Thoracic aorta (tissue), 2 donors: ENCODE results near the gene GALNT5. TPM values are rescaled to one million over a fixed set of nuclear protein-coding genes. Genes with fewer than 3 reads are reported as not detected.

Source experiments
- ATAC-seq: fragments of 150-250 bp; one replicate; pipeline ENCODE4 v1.8.0; 2017; ENCODE audit warnings: low read depth; ENCODE audit not compliant: insufficient number of reproducible peaks, low FRiP score
- DNase-seq: peaks from one replicate; pipeline ENCODE4 v3.0.0-alpha.2; 2020; ENCODE audit warnings: low spot score
- H3K27ac ChIP-seq, 2 donors: fragments of 200-600 bp; sonication (generic); 1 replicate in 1 of 2; 2 replicates in 1 of 2; pipeline ENCODE4 v1.5.1; 2016; ENCODE audit warnings: mild to moderate bottlenecking in 2 of 2, moderate library complexity in 2 of 2
- H3K27me3 ChIP-seq: fragments of 200-600 bp; sonication (generic); replicated peaks from 2 replicates; pipeline ENCODE4 v1.6.0; 2016; ENCODE audit warnings: mild to moderate bottlenecking; ENCODE audit not compliant: insufficient read depth
- H3K36me3 ChIP-seq: fragments of 200-600 bp; sonication (generic); one replicate; pipeline ENCODE4 v1.5.1; 2016
- H3K4me1 ChIP-seq, 2 donors: fragments of 200-600 bp; sonication (generic); 1 replicate in 1 of 2; 2 replicates in 1 of 2; pipeline versions ENCODE4 v1.5.1 to v1.6.0; 2016; ENCODE audit warnings: low read depth in 2 of 2, mild to moderate bottlenecking in 1 of 2; ENCODE audit not compliant: control insufficient read depth in 1 of 2
- H3K4me3 ChIP-seq: fragments of 200-600 bp; sonication (generic); 2 replicates; pipeline ENCODE4 v1.5.1; 2016; ENCODE audit warnings: mild to moderate bottlenecking
- H3K9me3 ChIP-seq: fragments of 200-600 bp; sonication (generic); 2 replicates; pipeline ENCODE4 v1.5.1; 2016
- total RNA-seq, 2 donors: library from RNA; depleted of rRNA; stranded (reverse); fragments of >200 nt; gene quantifications; one replicate each; pipeline versions ENCODE4 v1.1.0 to v1.2.3, GENCODE V29; 2016
- TF ChIP-seq, protein P1 (sequence below): fragments of 200-600 bp; sonication (generic); IDR thresholded peaks from one replicate; pipeline ENCODE4 v1.5.1; 2019; ENCODE audit warnings: antibody characterized with exemption

GALNT5 gene
- total RNA-seq, 2 donors from 2014 or later = 3.4 to 3.7 TPM

- Histone ChIP-seq H3K36me3 (no peaks in the 10 kb centered on the region), H3K27ac (no peak overlapping the region), H3K27me3 (no peaks in the 10 kb centered on the region), H3K4me3 (no peak overlapping the region), H3K9me3 (no peaks in the 10 kb centered on the region), H3K4me1 (peaks cover 10 to 11% of the 10 kb centered on the region in 2 donors)
- TF ChIP-seq, protein P1, sequence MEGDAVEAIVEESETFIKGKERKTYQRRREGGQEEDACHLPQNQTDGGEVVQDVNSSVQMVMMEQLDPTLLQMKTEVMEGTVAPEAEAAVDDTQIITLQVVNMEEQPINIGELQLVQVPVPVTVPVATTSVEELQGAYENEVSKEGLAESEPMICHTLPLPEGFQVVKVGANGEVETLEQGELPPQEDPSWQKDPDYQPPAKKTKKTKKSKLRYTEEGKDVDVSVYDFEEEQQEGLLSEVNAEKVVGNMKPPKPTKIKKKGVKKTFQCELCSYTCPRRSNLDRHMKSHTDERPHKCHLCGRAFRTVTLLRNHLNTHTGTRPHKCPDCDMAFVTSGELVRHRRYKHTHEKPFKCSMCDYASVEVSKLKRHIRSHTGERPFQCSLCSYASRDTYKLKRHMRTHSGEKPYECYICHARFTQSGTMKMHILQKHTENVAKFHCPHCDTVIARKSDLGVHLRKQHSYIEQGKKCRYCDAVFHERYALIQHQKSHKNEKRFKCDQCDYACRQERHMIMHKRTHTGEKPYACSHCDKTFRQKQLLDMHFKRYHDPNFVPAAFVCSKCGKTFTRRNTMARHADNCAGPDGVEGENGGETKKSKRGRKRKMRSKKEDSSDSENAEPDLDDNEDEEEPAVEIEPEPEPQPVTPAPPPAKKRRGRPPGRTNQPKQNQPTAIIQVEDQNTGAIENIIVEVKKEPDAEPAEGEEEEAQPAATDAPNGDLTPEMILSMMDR = no peak
- ATAC-seq = no peak
- no peak for DNase-seq
Measured at GRCh38 chr2:157259386-157259785, 1.9 kb downstream of the GALNT5 start.

DNA sequence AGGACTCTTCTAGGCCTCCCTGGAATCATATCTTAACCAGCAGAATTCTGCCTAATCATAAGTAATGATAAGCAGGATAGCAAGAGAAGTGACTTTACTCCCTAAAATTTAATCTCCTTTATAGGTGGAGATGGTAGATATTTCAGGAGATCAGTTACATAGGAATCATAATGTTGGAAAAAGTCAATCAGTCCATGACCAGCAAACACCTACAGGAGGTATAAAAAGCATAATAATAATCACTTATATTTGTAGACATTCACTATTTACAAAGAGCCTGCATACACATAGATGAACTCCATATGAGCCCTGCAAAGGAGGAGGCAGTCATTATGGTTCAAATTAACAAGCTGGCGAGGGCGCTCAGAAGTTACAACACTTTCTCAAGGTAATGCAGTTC, 2.5 kb downstream of the GALNT5 start:
- Histone ChIP-seq H3K9me3 (no peaks in the 10 kb centered on the region), H3K27ac (peak overlapping the region in 1 of 2 donors; percentile 52), H3K36me3 (no peaks in the 10 kb centered on the region), H3K27me3 (no peaks in the 10 kb centered on the region), H3K4me3 (no peak overlapping the region), H3K4me1 (peaks cover 13 to 14% of the 10 kb centered on the region in 2 donors)
- no peak for DNase-seq
- TF ChIP-seq, protein P1 = no peak
- no peak for ATAC-seq

GRCh38 chr2:157260533-157261198, 3.2 kb downstream of the GALNT5 start:
- H3K9me3 ChIP-seq = no peaks in the 10 kb centered on the region
- peak overlapping the region; percentile 3 to 52 for H3K27ac ChIP-seq
- ATAC-seq = no peak
- peak overlapping the region; percentile 40 for H3K4me3 ChIP-seq
- TF ChIP-seq, protein P1 = no peak
- peaks cover 13 to 14% of the 10 kb centered on the region in 2 donors for H3K4me1 ChIP-seq
- no peaks in the 10 kb centered on the region for H3K27me3 ChIP-seq
- H3K36me3 ChIP-seq = no peaks in the 10 kb centered on the region
- no peak for DNase-seq

- peak overlapping the region; percentile 3 to 52 for H3K27ac ChIP-seq
- TF ChIP-seq, protein P1 = no peak
- H3K27me3 ChIP-seq = no peaks in the 10 kb centered on the region
- no peaks in the 10 kb centered on the region for H3K9me3 ChIP-seq
- ATAC-seq = peak; percentile 17
- peaks cover 13 to 14% of the 10 kb centered on the region in 2 donors for H3K4me1 ChIP-seq
- peak overlapping the region; percentile 40 for H3K4me3 ChIP-seq
- no peaks in the 10 kb centered on the region for H3K36me3 ChIP-seq
- DNase-seq = no peak
Measured at GRCh38 chr2:157261199-157261782, 3.8 kb downstream of the GALNT5 start.

DNA sequence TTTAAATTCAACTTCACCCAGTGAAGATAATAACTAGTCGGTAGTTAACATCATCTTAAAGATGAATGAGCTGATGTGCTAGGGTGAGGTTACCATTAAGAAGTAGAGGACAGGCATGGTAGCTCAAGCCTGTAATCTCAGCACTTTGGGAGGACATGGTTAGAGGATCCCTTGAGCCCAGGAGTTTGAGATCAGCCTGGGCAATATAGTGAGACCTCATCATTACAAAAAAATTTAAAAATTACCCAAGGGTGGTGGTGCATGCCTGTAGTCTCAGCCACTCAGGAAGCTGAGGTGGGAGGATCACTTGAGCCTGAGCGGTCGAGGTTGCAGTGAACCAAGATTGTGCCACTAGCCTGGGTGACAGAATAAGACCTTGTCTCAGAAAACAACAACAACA, 4.7 kb downstream of the GALNT5 start:
- H3K4me3 ChIP-seq = no peak overlapping the region
- TF ChIP-seq, protein P1 = no peak
- H3K27ac ChIP-seq = no peak overlapping the region
- peaks cover 13 to 14% of the 10 kb centered on the region in 2 donors for H3K4me1 ChIP-seq
- no peaks in the 10 kb centered on the region for H3K9me3 ChIP-seq
- no peak for ATAC-seq
- no peaks in the 10 kb centered on the region for H3K36me3 ChIP-seq
- no peaks in the 10 kb centered on the region for H3K27me3 ChIP-seq
- no peak for DNase-seq
